H9 (cell line): ENCODE results near the gene FBLN1. TPM values are rescaled to one million over a fixed set of nuclear protein-coding genes. Genes with fewer than 3 reads are reported as not detected.

ENCODE experiments used
- DNase-seq: peaks from one replicate; pipeline ENCODE4 v3.0.0-alpha.2; 2017
- H2AFZ ChIP-seq: one replicate; pipeline ENCODE4 v1.6.1; 2013; ENCODE audit warnings: mild to moderate bottlenecking, low read length, control low read depth, moderate library complexity
- H2AK5ac ChIP-seq: 2 replicates; pipeline ENCODE4 v1.6.1; 2013; ENCODE audit warnings: low read length, control low read depth, mixed read lengths; ENCODE audit not compliant: insufficient read length
- H2BK120ac ChIP-seq: one replicate; pipeline ENCODE4 v1.6.1; 2013; ENCODE audit warnings: low read depth, mild to moderate bottlenecking, low read length, control low read depth, inconsistent platforms; ENCODE audit not compliant: poor library complexity, severe bottlenecking
- H2BK12ac ChIP-seq: 2 replicates; pipeline ENCODE4 v1.6.1; 2013; ENCODE audit warnings: low read length, control low read depth, mixed read lengths, low read depth; ENCODE audit not compliant: insufficient read length
- H2BK15ac ChIP-seq: 2 replicates; pipeline ENCODE4 v1.6.1; 2013; ENCODE audit warnings: low read depth, low read length, control low read depth
- H2BK20ac ChIP-seq: one replicate; pipeline ENCODE4 v1.6.1; 2013; ENCODE audit warnings: low read depth, mild to moderate bottlenecking, low read length, control low read depth, inconsistent platforms; ENCODE audit not compliant: poor library complexity, severe bottlenecking
- H2BK5ac ChIP-seq: 2 replicates; pipeline ENCODE4 v1.6.1; 2013; ENCODE audit warnings: low read length, control low read depth, mixed read lengths; ENCODE audit not compliant: insufficient read length
- H3K14ac ChIP-seq: 2 replicates; pipeline ENCODE4 v1.6.1; 2013; ENCODE audit warnings: low read length, control low read depth; ENCODE audit not compliant: insufficient read depth
- H3K18ac ChIP-seq: 2 replicates; pipeline ENCODE4 v1.6.1; 2013; ENCODE audit warnings: low read depth, mild to moderate bottlenecking, mixed read lengths, low read length, control low read depth; ENCODE audit not compliant: insufficient read length
- H3K23ac ChIP-seq: 2 replicates; pipeline ENCODE4 v1.6.1; 2013; ENCODE audit warnings: low read length, control low read depth, mixed read lengths, low read depth; ENCODE audit not compliant: insufficient read length
- H3K23me2 ChIP-seq: 2 replicates; pipeline ENCODE4 v1.6.1; 2013; ENCODE audit warnings: low read depth, mild to moderate bottlenecking, mixed read lengths, low read length, control low read depth; ENCODE audit not compliant: insufficient read length, poor library complexity, severe bottlenecking
- H3K27ac ChIP-seq: 2 replicates; pipeline ENCODE4 v1.5.1; 2013; ENCODE audit warnings: low read length, control low read depth, mixed read lengths, low read depth; ENCODE audit not compliant: insufficient read length
- H3K27me3 ChIP-seq: 2 replicates; pipeline ENCODE4 v1.6.1; 2013; ENCODE audit warnings: low read length, control low read depth, inconsistent platforms; ENCODE audit not compliant: insufficient read depth
- H3K4ac ChIP-seq: 2 replicates; pipeline ENCODE4 v1.6.1; 2013; ENCODE audit warnings: low read depth, mild to moderate bottlenecking, control low read depth, inconsistent platforms, low read length, moderate library complexity
- H3K4me1 ChIP-seq: 2 replicates; pipeline ENCODE4 v1.6.1; 2013; ENCODE audit warnings: low read length, control low read depth, inconsistent platforms; ENCODE audit not compliant: insufficient read depth
- H3K4me2 ChIP-seq: 2 replicates; pipeline ENCODE4 v1.6.1; 2013; ENCODE audit warnings: low read length, control low read depth, mixed read lengths; ENCODE audit not compliant: insufficient read length, insufficient read depth
- H3K56ac ChIP-seq: 2 replicates; pipeline ENCODE4 v1.6.1; 2013; ENCODE audit warnings: low read depth, mild to moderate bottlenecking, mixed read lengths, low read length, control low read depth; ENCODE audit not compliant: insufficient read length
- H3K79me1 ChIP-seq: 2 replicates; pipeline ENCODE4 v1.6.1; 2013; ENCODE audit warnings: low read depth, mild to moderate bottlenecking, moderate library complexity, low read length, control low read depth, inconsistent platforms; ENCODE audit not compliant: insufficient read depth, poor library complexity, severe bottlenecking
- H3K79me2 ChIP-seq: 2 replicates; pipeline ENCODE4 v1.6.1; 2013; ENCODE audit warnings: low read length, control low read depth, inconsistent platforms; ENCODE audit not compliant: insufficient read depth
- H3K9ac ChIP-seq: 2 replicates; pipeline ENCODE4 v1.6.1; 2013; ENCODE audit warnings: low read length, control low read depth, mixed read lengths; ENCODE audit not compliant: insufficient read length; ENCODE audit errors: extremely low read depth
- H3K9me3 ChIP-seq: one replicate; pipeline ENCODE4 v1.6.1; 2013; ENCODE audit warnings: low read depth, low read length, inconsistent platforms; ENCODE audit not compliant: control insufficient read depth
- H3T11ph ChIP-seq: one replicate; pipeline ENCODE4 v1.6.1; 2013; ENCODE audit warnings: mild to moderate bottlenecking, low read length, control low read depth, inconsistent platforms
- H4K20me1 ChIP-seq: one replicate; pipeline ENCODE4 v1.6.1; 2013; ENCODE audit not compliant: control insufficient read depth, insufficient read length, insufficient read depth
- H4K5ac ChIP-seq: 2 replicates; pipeline ENCODE4 v1.6.1; 2013; ENCODE audit warnings: low read depth, mild to moderate bottlenecking, mixed read lengths, low read length, control low read depth; ENCODE audit not compliant: insufficient read length
- H4K8ac ChIP-seq: replicated peaks from 2 replicates; pipeline ENCODE4 v1.6.1; 2013; ENCODE audit warnings: low read length, control low read depth, mixed read lengths, low read depth; ENCODE audit not compliant: insufficient read length
- H4K91ac ChIP-seq: 2 replicates; pipeline ENCODE4 v1.6.1; 2013; ENCODE audit warnings: low read depth, mild to moderate bottlenecking, moderate library complexity, mixed read lengths, low read length, control low read depth; ENCODE audit not compliant: insufficient read length
- H3K27ac Mint-ChIP-seq, 3 experiments: 2 replicates in 2 of 3; 3 replicates in 1 of 3; pipeline ENCODE4 v1.8.0; 2020 to 2021; ENCODE audit warnings: mixed read lengths in 3 of 3, mild to moderate bottlenecking in 1 of 3, moderate library complexity in 1 of 3
- H3K27me3 Mint-ChIP-seq: 2 replicates; pipeline ENCODE4 v1.8.0; 2021; ENCODE audit warnings: low read depth, mild to moderate bottlenecking, moderate library complexity, mixed read lengths
- H3K36me3 Mint-ChIP-seq, 3 experiments: 2 replicates in 2 of 3; 3 replicates in 1 of 3; pipeline ENCODE4 v1.8.0; 2020 to 2021; ENCODE audit warnings: low read depth in 3 of 3, mixed read lengths in 3 of 3; ENCODE audit not compliant: insufficient read depth in 1 of 3
- H3K4me1 Mint-ChIP-seq, 2 experiments: 2 replicates each; pipeline ENCODE4 v1.8.0; 2020; ENCODE audit warnings: mixed read lengths in 2 of 2
- H3K4me3 Mint-ChIP-seq, 2 experiments: 2 replicates in 1 of 2; 3 replicates in 1 of 2; pipeline ENCODE4 v1.8.0; 2020 to 2021; ENCODE audit warnings: mild to moderate bottlenecking in 2 of 2, mixed read lengths in 2 of 2, moderate library complexity in 1 of 2
- H3K9me3 Mint-ChIP-seq, 2 experiments: 2 replicates in 1 of 2; 3 replicates in 1 of 2; pipeline ENCODE4 v1.8.0; 2020; ENCODE audit warnings: mild to moderate bottlenecking in 2 of 2, mixed read lengths in 2 of 2, moderate library complexity in 1 of 2
- CTCF ChIP-seq: fragments of 200-600 bp; sonication (generic); conservative IDR thresholded peaks from 3 replicates; pipeline ENCODE4 v1.8.0; 2021; ENCODE audit warnings: antibody characterized with exemption, mild to moderate bottlenecking
- WGBS: extraction: QIAGEN DNeasy Blood & Tissue Kit; methylation state at CpG from one replicate; pipeline ENCODE4 v1.1.7; 2013; ENCODE audit warnings: missing lambda C conversion rate, low lambda C conversion rate, mixed read lengths; ENCODE audit not compliant: insufficient read length; ENCODE audit errors: extremely low coverage; 5-methylcytosine and 5-hydroxymethylcytosine counted together
- total RNA-seq: library from RNA; stranded (reverse); gene quantifications from 2 replicates; pipeline ENCODE4 v1.2.1, GENCODE V29; 2021

The FBLN1 gene
- total RNA-seq, 1 experiment from 2014 or later = 140 TPM

DNA sequence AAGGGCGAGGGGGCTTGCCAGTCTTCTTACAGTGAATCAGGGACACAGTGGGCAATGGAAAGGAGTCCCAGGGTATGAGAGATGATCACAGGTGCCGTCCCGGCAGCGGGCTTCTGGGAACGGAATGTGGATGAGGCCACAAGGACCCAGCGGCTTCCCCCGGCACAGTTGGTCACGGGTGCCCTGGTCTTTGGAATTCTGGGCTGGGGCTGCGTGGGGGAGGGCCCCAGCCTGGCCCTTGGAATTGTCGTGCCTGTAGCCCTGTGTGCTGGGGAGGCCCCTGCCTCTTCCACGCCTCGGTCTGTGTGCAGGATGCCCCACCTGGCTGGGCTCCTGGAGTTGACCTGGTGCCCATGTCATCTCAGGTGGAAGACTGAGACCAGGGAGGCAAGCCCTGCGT, 76.6 kb downstream of the FBLN1 start:
- no peak overlapping the region for H3K23ac ChIP-seq
- H2BK20ac ChIP-seq = no peak overlapping the region
- no peak overlapping the region for H4K5ac ChIP-seq
- H3T11ph ChIP-seq = no peak overlapping the region
- H3K9me3 Mint-ChIP-seq = no peaks in the 10 kb centered on the region
- peak overlapping the region in 1 of 3 experiments; percentile 65; a peak in 1 of 7 replicates for H3K27ac Mint-ChIP-seq
- no peak overlapping the region for H4K91ac ChIP-seq
- H2BK15ac ChIP-seq = no peak overlapping the region
- no peak overlapping the region for H3K56ac ChIP-seq
- H4K8ac ChIP-seq = no peak overlapping the region
- TF ChIP-seq CTCF = no peak
- peaks cover 0 to 4% of the 10 kb centered on the region in 2 experiments; a peak in 1 of 4 replicates for H3K4me1 Mint-ChIP-seq
- no peaks in the 10 kb centered on the region for H3K23me2 ChIP-seq
- H3K4me1 ChIP-seq = peaks cover 5% of the 10 kb centered on the region; the same call in 1 of the 2 replicates
- no peak overlapping the region for H2BK12ac ChIP-seq
- no peak overlapping the region for H2BK5ac ChIP-seq
- no CpG with 5 or more reads among the region's 13 CpGs for WGBS
- no peak overlapping the region for H3K27ac ChIP-seq
- H3K36me3 Mint-ChIP-seq = no peaks in the 10 kb centered on the region; a peak in 2 of 7 replicates
- no peak overlapping the region for H3K4ac ChIP-seq
- no peak overlapping the region for H3K18ac ChIP-seq
- H4K20me1 ChIP-seq = no peaks in the 10 kb centered on the region
- H3K9ac ChIP-seq = no peak overlapping the region
- H2AK5ac ChIP-seq = no peak overlapping the region
- no peaks in the 10 kb centered on the region for H3K9me3 ChIP-seq
- no peaks in the 10 kb centered on the region for H3K27me3 Mint-ChIP-seq
- H3K14ac ChIP-seq = no peak overlapping the region; the same call in 1 of the 2 replicates
- H2AFZ ChIP-seq = no peak overlapping the region
- no peaks in the 10 kb centered on the region for H3K79me2 ChIP-seq
- H3K27me3 ChIP-seq = no peaks in the 10 kb centered on the region
- no peak overlapping the region for H3K4me3 Mint-ChIP-seq
- H3K79me1 ChIP-seq = no peaks in the 10 kb centered on the region
- H2BK120ac ChIP-seq = no peak overlapping the region
- no peak overlapping the region for H3K4me2 ChIP-seq
- DNase-seq = no peak
